ENCODE results near the gene GPSM1. TPM values are rescaled to one million over a fixed set of nuclear protein-coding genes. Genes with fewer than 3 reads are reported as not detected.

GPSM1 gene
- total and polyA plus RNA-seq, 2 donors (not counting 1 experiment from before 2014, with no cell fraction given) = 2.4 to 6.3 TPM

DNA sequence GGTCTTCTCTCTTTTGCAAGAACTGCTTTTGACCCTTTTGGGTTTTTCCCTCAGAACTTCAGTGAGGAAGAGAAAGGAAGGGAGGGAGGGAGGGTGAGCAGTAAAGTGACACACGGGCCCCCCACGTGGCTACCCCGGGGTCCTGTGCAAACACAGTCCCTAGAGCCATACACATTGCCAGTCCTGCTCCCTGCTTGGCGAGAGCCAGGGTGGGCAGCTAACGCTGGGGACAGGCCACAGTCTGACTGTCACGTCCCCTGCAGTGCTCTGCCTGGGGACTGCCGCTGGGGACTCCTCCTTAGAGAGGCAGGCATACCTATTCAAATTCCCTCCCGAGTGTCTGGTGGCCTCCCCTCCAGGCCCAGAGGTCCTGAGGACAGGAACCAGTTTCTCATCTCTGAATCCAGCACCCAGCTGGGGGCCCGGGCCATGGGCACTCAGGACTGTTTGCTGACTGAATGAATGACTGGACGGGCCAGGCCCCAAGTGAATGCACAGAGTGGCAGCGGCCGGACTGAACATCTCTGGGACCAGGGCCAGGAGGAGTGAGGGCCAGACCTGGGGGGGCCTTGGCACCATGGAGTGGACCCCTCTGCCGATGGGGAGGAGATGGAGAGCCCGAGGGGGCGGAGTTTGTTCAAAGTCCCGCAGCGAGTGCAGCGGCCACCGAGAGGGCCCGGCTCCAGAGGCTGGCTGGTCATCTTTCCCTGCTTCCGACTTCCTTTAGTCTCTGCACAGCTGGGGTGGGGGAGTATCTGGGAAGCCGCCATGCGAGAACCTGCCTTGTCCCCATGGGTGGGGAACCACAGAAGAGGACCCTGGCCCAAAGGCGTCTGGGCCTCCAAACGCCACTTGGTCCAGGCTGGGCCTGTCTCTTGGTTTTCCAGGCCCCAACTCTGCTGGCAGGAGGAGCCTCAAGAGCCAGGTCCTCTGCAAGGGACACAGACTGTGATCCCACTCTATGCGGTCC lies 29.3 kb upstream of the GPSM1 start:
- ATAC-seq (ENCODE audit: low read depth) (no peak), DNase-seq (no peak)
- H3K27ac ChIP-seq (ENCODE audit: low read length in 2 of 2) = no peak overlapping the region
- Mint-ChIP-seq H3K4me1 (peaks cover 4% of the 10 kb centered on the region), H3K4me3 (no peak overlapping the region), H3K9me3 (ENCODE audit: insufficient read depth) (no peaks in the 10 kb centered on the region), H3K27me3 (no peaks in the 10 kb centered on the region), H3K27ac (no peak overlapping the region)
- no peaks in the 10 kb centered on the region for H3K36me3 ChIP-seq (replicated peaks in 1 of 2; ENCODE audit: control extremely low read depth in 1 of 2, control insufficient read depth in 1 of 2, extremely low read depth in 1 of 2, insufficient read depth in 2 of 2, low read length in 1 of 2)
- H3K4me3 ChIP-seq (ENCODE audit: control extremely low read depth in 1 of 5, extremely low read depth in 1 of 5, insufficient read depth in 1 of 5, low read depth in 2 of 5, low read length in 4 of 5) = no peak overlapping the region
- H3K9me3 ChIP-seq (ENCODE audit: control extremely low read depth in 1 of 3, control insufficient read depth in 2 of 3, insufficient read depth in 1 of 3, low read length in 2 of 3) = peaks cover 0 to 5% (median 0%) of the 10 kb centered on the region in 3 donors
- H3K4me1 ChIP-seq (ENCODE audit: control insufficient read depth in 2 of 2, insufficient read depth in 2 of 2, low read length in 2 of 2) = peaks cover 0 to 5% of the 10 kb centered on the region in 2 donors
- POLR2A ChIA-PET = no interaction called here
- no peak overlapping the region for H2AFZ ChIP-seq (ENCODE audit: insufficient read depth, low read depth, low read length, poor library complexity, severe bottlenecking)
- no peak for TF ChIP-seq EZH2 (IDR thresholded peaks at IDR 0.05; ENCODE audit: borderline replicate concordance, insufficient read depth, low read depth, low read length, poor library complexity, severe bottlenecking)
- TF ChIP-seq, protein P1, sequence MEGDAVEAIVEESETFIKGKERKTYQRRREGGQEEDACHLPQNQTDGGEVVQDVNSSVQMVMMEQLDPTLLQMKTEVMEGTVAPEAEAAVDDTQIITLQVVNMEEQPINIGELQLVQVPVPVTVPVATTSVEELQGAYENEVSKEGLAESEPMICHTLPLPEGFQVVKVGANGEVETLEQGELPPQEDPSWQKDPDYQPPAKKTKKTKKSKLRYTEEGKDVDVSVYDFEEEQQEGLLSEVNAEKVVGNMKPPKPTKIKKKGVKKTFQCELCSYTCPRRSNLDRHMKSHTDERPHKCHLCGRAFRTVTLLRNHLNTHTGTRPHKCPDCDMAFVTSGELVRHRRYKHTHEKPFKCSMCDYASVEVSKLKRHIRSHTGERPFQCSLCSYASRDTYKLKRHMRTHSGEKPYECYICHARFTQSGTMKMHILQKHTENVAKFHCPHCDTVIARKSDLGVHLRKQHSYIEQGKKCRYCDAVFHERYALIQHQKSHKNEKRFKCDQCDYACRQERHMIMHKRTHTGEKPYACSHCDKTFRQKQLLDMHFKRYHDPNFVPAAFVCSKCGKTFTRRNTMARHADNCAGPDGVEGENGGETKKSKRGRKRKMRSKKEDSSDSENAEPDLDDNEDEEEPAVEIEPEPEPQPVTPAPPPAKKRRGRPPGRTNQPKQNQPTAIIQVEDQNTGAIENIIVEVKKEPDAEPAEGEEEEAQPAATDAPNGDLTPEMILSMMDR (IDR thresholded peaks at IDR 0.05) = no peak
- WGBS (ENCODE audit: insufficient coverage) = 90% methylated on average over 26 of the region's 26 CpGs
- intact Hi-C loops (cut with micrococcal nuclease) = no loop called here
- CTCF ChIA-PET = no interaction called here
- no peaks in the 10 kb centered on the region for H4K20me1 ChIP-seq (ENCODE audit: control insufficient read depth, insufficient read depth, low read length, poor library complexity, severe bottlenecking)
- H3K79me2 ChIP-seq (ENCODE audit: control insufficient read depth, insufficient read depth, low read length) = no peaks in the 10 kb centered on the region
- no peak overlapping the region for H3K4me2 ChIP-seq (replicated peaks; ENCODE audit: low read depth, low read length, poor library complexity, severe bottlenecking)
- no peak overlapping the region for H3K9ac ChIP-seq (ENCODE audit: low read length)
- H3K27me3 ChIP-seq (replicated peaks in 1 of 4; ENCODE audit: control extremely low read depth in 1 of 4, control insufficient read depth in 3 of 4, insufficient read depth in 4 of 4, low read length in 3 of 4) = no peaks in the 10 kb centered on the region

DNA sequence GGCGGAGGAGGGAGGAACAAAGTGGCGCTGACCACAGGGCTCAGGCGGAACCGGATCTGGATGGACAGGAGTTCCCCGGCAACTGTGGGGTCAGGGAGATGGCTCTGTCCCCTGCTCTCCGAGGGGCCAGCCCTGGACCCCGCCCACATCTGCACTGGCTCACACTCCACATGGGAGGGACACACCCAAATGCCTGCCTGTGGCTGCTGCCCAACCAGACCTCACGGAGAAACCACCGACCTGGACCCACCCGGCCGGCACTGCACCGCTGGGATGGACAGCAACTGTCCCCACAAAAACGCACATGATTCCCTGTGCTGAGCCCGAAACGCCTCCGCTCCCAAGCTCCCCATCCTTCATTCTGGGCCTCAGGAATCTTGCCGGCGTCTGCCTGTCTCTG lies 28.2 kb upstream of the GPSM1 start:
- Mint-ChIP-seq H3K9me3 (ENCODE audit: insufficient read depth) (no peaks in the 10 kb centered on the region), H3K27me3 (no peaks in the 10 kb centered on the region), H3K27ac (no peak overlapping the region), H3K4me1 (peaks cover 4% of the 10 kb centered on the region), H3K4me3 (no peak overlapping the region)
- Histone ChIP-seq H3K27me3 (replicated peaks in 1 of 4; ENCODE audit: control extremely low read depth in 1 of 4, control insufficient read depth in 3 of 4, insufficient read depth in 4 of 4, low read length in 3 of 4) (no peaks in the 10 kb centered on the region), H3K9ac (ENCODE audit: low read length) (no peak overlapping the region), H3K4me1 (ENCODE audit: control insufficient read depth in 2 of 2, insufficient read depth in 2 of 2, low read length in 2 of 2) (peaks cover 0 to 5% of the 10 kb centered on the region in 2 donors), H4K20me1 (ENCODE audit: control insufficient read depth, insufficient read depth, low read length, poor library complexity, severe bottlenecking) (no peaks in the 10 kb centered on the region), H3K4me2 (replicated peaks; ENCODE audit: low read depth, low read length, poor library complexity, severe bottlenecking) (no peak overlapping the region), H3K27ac (ENCODE audit: low read length in 2 of 2) (no peak overlapping the region), H3K4me3 (ENCODE audit: control extremely low read depth in 1 of 5, extremely low read depth in 1 of 5, insufficient read depth in 1 of 5, low read depth in 2 of 5, low read length in 4 of 5) (no peak overlapping the region), H3K36me3 (replicated peaks in 1 of 2; ENCODE audit: control extremely low read depth in 1 of 2, control insufficient read depth in 1 of 2, extremely low read depth in 1 of 2, insufficient read depth in 2 of 2, low read length in 1 of 2) (no peaks in the 10 kb centered on the region), H3K9me3 (ENCODE audit: control extremely low read depth in 1 of 3, control insufficient read depth in 2 of 3, insufficient read depth in 1 of 3, low read length in 2 of 3) (no peaks in the 10 kb centered on the region), H2AFZ (ENCODE audit: insufficient read depth, low read depth, low read length, poor library complexity, severe bottlenecking) (no peak overlapping the region), H3K79me2 (ENCODE audit: control insufficient read depth, insufficient read depth, low read length) (no peaks in the 10 kb centered on the region)
- DNase-seq (no peak), ATAC-seq (ENCODE audit: low read depth) (no peak)
- ChIA-PET POLR2A (no interaction called here), CTCF (no interaction called here)
- intact Hi-C loops (cut with micrococcal nuclease) = no loop called here
- no peak for TF ChIP-seq EZH2 (IDR thresholded peaks at IDR 0.05; ENCODE audit: borderline replicate concordance, insufficient read depth, low read depth, low read length, poor library complexity, severe bottlenecking)
- TF ChIP-seq, protein P1 (IDR thresholded peaks at IDR 0.05) = no peak
- 89% methylated on average over 18 of the region's 18 CpGs for WGBS (ENCODE audit: insufficient coverage)

All from B cell (primary cell).